ENCODE data around the gene ITPR2.

GRCh38 chr12:26621932-26622331, 211.1 kb downstream of the ITPR2 start:
- no peak for TF ChIP-seq CTCF (IDR thresholded peaks at IDR 0.05)
- TF ChIP-seq POLR2A (IDR thresholded peaks at IDR 0.05): no peak

Data from adrenal gland (tissue), 5 donors.